K562 (cell line): ENCODE measurements around the gene POU2F3. TPM values are rescaled to one million over a fixed set of nuclear protein-coding genes. Genes with fewer than 3 reads are reported as not detected.

Experiments
- ATAC-seq: fragments of 200-7000 bp; cut with Tn5 transposase; 3 replicates; pipeline ENCODE4 v1.9.1; 2020; ENCODE audit warnings: moderate library complexity
- BruUV-seq: library from RNA; stranded (reverse); fragments of 400-500 nt; replicated peaks from 2 replicates; lab custom pipeline; 2021; lab: Mats Ljungman, UMichigan
- CTCF ChIA-PET: fragments of 300-600 bp; formaldehyde crosslinking; extraction: SDS; loops from one replicate; lab custom pipeline; 2021; ENCODE audit warnings: low intra/inter-chr PET ratio; lab: Yijun Ruan, JAX
- POLR2A ChIA-PET: fragments of 300-600, 350-650 bp; sonication (Branson Sonifier 250); formaldehyde crosslinking; extraction: SDS; loops from one replicate; lab custom pipeline; 2021; ENCODE audit warnings: antibody characterized with exemption, inconsistent platforms; lab: Yijun Ruan, JAX
- DNase-seq, 4 experiments: peaks; one replicate each; pipeline versions ENCODE4 v3.0.0 to v3.0.0-alpha.2; 2011 to 2018; ENCODE audit warnings: low spot score in 3 of 4, mixed read lengths in 3 of 4; ENCODE audit errors: extremely low read depth in 1 of 4
- FAIRE-seq: peaks from 2 replicates; lab custom pipeline; 2011; peaks lifted over from hg19 to GRCh38; lab: Jason Lieb, UNC
- H2AFZ ChIP-seq: 2 replicates; pipeline ENCODE4 v1.6.0; 2011; ENCODE audit warnings: low read depth, low read length, control low read depth, inconsistent platforms
- H3K27ac ChIP-seq: fragments of 200-600 bp; 3 replicates; pipeline ENCODE4 v1.8.0; 2011; ENCODE audit warnings: low read depth, mild to moderate bottlenecking, control low read depth, inconsistent platforms, low read length, moderate library complexity, mixed read lengths; ENCODE audit errors: extremely low read depth
- H3K27me3 ChIP-seq, 2 experiments: fragments of 300-600 bp in 1 of 2; 2 replicates in 1 of 2; 3 replicates in 1 of 2; pipeline versions ENCODE4 v1.6.0 to v1.8.0; 2011; ENCODE audit warnings: inconsistent platforms in 2 of 2, low read length in 2 of 2, mild to moderate bottlenecking in 1 of 2, mixed read lengths in 1 of 2, moderate library complexity in 1 of 2; ENCODE audit not compliant: control insufficient read depth in 2 of 2, insufficient read depth in 2 of 2
- H3K36me3 ChIP-seq: fragments of 300-600 bp; 3 replicates; pipeline ENCODE4 v1.8.0; 2011; ENCODE audit warnings: mild to moderate bottlenecking, low read length, inconsistent platforms; ENCODE audit not compliant: control insufficient read depth, insufficient read depth
- H3K4me1 ChIP-seq, 2 experiments: fragments of 200-600 bp in 1 of 2; replicated peaks in 1 of 2; 2 replicates in 1 of 2; 3 replicates in 1 of 2; pipeline versions ENCODE4 v1.5.1 to v1.8.0; 2011; ENCODE audit warnings: inconsistent platforms in 2 of 2, low read length in 2 of 2, mild to moderate bottlenecking in 1 of 2, mixed read lengths in 1 of 2, moderate library complexity in 1 of 2; ENCODE audit not compliant: control insufficient read depth in 2 of 2, insufficient read depth in 2 of 2
- H3K4me2 ChIP-seq: 2 replicates; pipeline ENCODE4 v1.6.1; 2011; ENCODE audit warnings: low read length, control low read depth, inconsistent platforms, mixed read lengths; ENCODE audit not compliant: insufficient read depth
- H3K4me3 ChIP-seq: fragments of 200-600 bp; sonication (generic), shearing (Covaris generic); 2 replicates; pipeline ENCODE4 v1.5.1; 2016; ENCODE audit warnings: control low read depth, inconsistent platforms
- H3K79me2 ChIP-seq: fragments of 200-600 bp; 3 replicates; pipeline ENCODE4 v1.8.0; 2011; ENCODE audit warnings: low read length, inconsistent platforms; ENCODE audit not compliant: control insufficient read depth, insufficient read depth
- H3K9ac ChIP-seq, 2 experiments: 2 replicates each; pipeline versions ENCODE4 v1.6.0 to v1.6.1; 2011; ENCODE audit warnings: low read depth in 2 of 2, low read length in 2 of 2, control low read depth in 1 of 2, inconsistent platforms in 1 of 2, mild to moderate bottlenecking in 1 of 2, mixed read lengths in 1 of 2; ENCODE audit not compliant: insufficient read depth in 1 of 2
- H3K9me1 ChIP-seq: one replicate; pipeline ENCODE4 v1.6.0; 2011; ENCODE audit warnings: inconsistent platforms, mild to moderate bottlenecking, low read length, moderate library complexity; ENCODE audit not compliant: control insufficient read depth, insufficient read depth
- H3K9me3 ChIP-seq: replicated peaks from 2 replicates; pipeline ENCODE4 v1.5.1; 2011; ENCODE audit warnings: low read depth, low read length, inconsistent platforms; ENCODE audit not compliant: control insufficient read depth, insufficient read depth
- H4K20me1 ChIP-seq: replicated peaks from 2 replicates; pipeline ENCODE4 v1.6.1; 2011; ENCODE audit warnings: low read length, inconsistent platforms, mixed read lengths; ENCODE audit not compliant: control insufficient read depth, insufficient read depth
- CHCHD3 ChIP-seq: fragments of 250-450 bp; sonication (Bioruptor Pico); IDR thresholded peaks from 2 replicates; pipeline ENCODE4 v2.1.2; 2022; ENCODE audit warnings: mild to moderate bottlenecking
- CHD1 ChIP-seq: fragments of 200-600 bp; sonication (generic); IDR thresholded peaks from one replicate; pipeline ENCODE4 v1.6.1; 2012; ENCODE audit warnings: mild to moderate bottlenecking, moderate library complexity, low read length, inconsistent platforms
- ETV5 ChIP-seq: sonication (generic); formaldehyde crosslinking; IDR thresholded peaks from 2 replicates; pipeline ENCODE4 v1.4.0; 2020; ENCODE audit warnings: low read depth, mild to moderate bottlenecking, missing genetic modification reagents
- HLTF ChIP-seq: fragments of 450-650 bp; IDR thresholded peaks from 2 replicates; pipeline ENCODE4 v1.6.1; 2016
- RUNX1 ChIP-seq: sonication (generic); IDR thresholded peaks from 2 replicates; pipeline ENCODE4 v1.6.1; 2016; ENCODE audit warnings: antibody characterized with exemption, low read depth
- THRA ChIP-seq: fragments of 450-650 bp; IDR thresholded peaks from 2 replicates; pipeline ENCODE4 v1.6.1; 2017; ENCODE audit warnings: mild to moderate bottlenecking, moderate library complexity
- ZMIZ1 ChIP-seq, 2 experiments: fragments of 150-350 bp in 1 of 2; IDR thresholded peaks; 2 replicates each; pipeline ENCODE4 v1.6.1; 2012 to 2016; ENCODE audit warnings: low read depth in 2 of 2, low read length in 2 of 2, mild to moderate bottlenecking in 1 of 2, moderate library complexity in 1 of 2
- ZNF280B ChIP-seq: fragments of 250-450 bp; sonication (Bioruptor Pico); IDR thresholded peaks from 2 replicates; pipeline ENCODE4 v1.5.1; 2021; ENCODE audit warnings: mild to moderate bottlenecking
- ZNF311 ChIP-seq: fragments of 250-450 bp; sonication (Bioruptor Pico); IDR thresholded peaks from 2 replicates; pipeline ENCODE4 v1.4.0; 2020; ENCODE audit warnings: mild to moderate bottlenecking, moderate library complexity
- WGBS: fragments of 100-300 bp; shearing (Covaris generic); methylation state at CpG from one replicate; pipeline ENCODE4 v1.1.6; 2016; ENCODE audit warnings: low coverage, mixed read lengths; ENCODE audit not compliant: insufficient coverage; ENCODE audit errors: missing lambda C conversion rate; 5-methylcytosine and 5-hydroxymethylcytosine counted together
- in situ Hi-C: fragments of 300-500 bp; cut with MboI; formaldehyde crosslinking; loops from 4 replicates; pipeline ENCODE4 v1.15.0; 2018; ENCODE audit warnings: inconsistent platforms, mixed read lengths
- intact Hi-C: fragments of 100-400 bp; cut with micrococcal nuclease; formaldehyde crosslinking; loops from 2 replicates; pipeline ENCODE4 v1.14.2; 2022
- polyA plus RNA-seq, 8 experiments: library from polyadenylated mRNA; depleted of rRNA in 4 of 8; stranded (reverse) in 5 of 8; unstranded in 3 of 8; fragments of >200 nt; fragmentation: Nextera tagmentation in 2 of 8; fragmentation: Illumina TruSeq in 1 of 8; extraction: Ambion mirVana in 2 of 8; extraction: Trizol in 1 of 8; gene quantifications; 2 replicates each; pipeline versions ENCODE4 v1.2.1 to v1.2.3, GENCODE V29; 2011 to 2014; ENCODE audit warnings: inconsistent platforms in 1 of 8, missing spikeins in 1 of 8
- total RNA-seq, 7 experiments: library from RNA; depleted of rRNA in 6 of 7; stranded (reverse); fragments of >200 nt in 6 of 7; fragmentation: Illumina TruSeq in 2 of 7; extraction: Trizol in 2 of 7; gene quantifications; 2 replicates each; pipeline versions ENCODE4 v1.2.1 to v1.2.3, GENCODE V29; 2011 to 2021; ENCODE audit warnings: low replicate concordance in 1 of 7

Gene POU2F3
- total and polyA plus RNA-seq, 9 of the 15 experiments (the other 6 are each of a cell fraction or from before 2014, with no cell fraction given): not detected

GRCh38 chr11:120197251-120197891, 42.6 kb upstream of the POU2F3 start:
- 16% methylated on average over 10 of the region's 14 CpGs for WGBS
- no peak; the same call in 2 of the 3 replicates for ATAC-seq
- no peak overlapping the region for H3K9ac ChIP-seq
- no peaks in the 10 kb centered on the region for H3K9me3 ChIP-seq
- FAIRE-seq: no peak
- intact Hi-C loops (no loop called here), in situ Hi-C loops (no loop called here)
- ChIA-PET POLR2A (interaction anchor here (1.2 kb wide), 1 partner anchor 11 kb away, joined by 4 read pairs; no protein-coding TSS in a partner anchor), CTCF (no interaction called here)
- H2AFZ ChIP-seq: no peak overlapping the region
- H4K20me1 ChIP-seq: peaks cover 10% of the 10 kb centered on the region
- H3K27me3 ChIP-seq: peaks cover 36 to 63% of the 10 kb centered on the region in 2 experiments; a peak in 4 of 5 replicates
- H3K4me2 ChIP-seq: no peak overlapping the region
- no TSS peak for BruUV-seq
- H3K9me1 ChIP-seq: peaks cover 2% of the 10 kb centered on the region
- H3K27ac ChIP-seq: no peak overlapping the region
- no peak for DNase-seq
- H3K36me3 ChIP-seq: no peaks in the 10 kb centered on the region
- H3K79me2 ChIP-seq: no peaks in the 10 kb centered on the region
- H3K4me1 ChIP-seq: peaks cover 6% of the 10 kb centered on the region in 2 experiments; a peak in 2 of 5 replicates
- H3K4me3 ChIP-seq: no peak overlapping the region
- TF ChIP-seq ZMIZ1 (IDR thresholded peaks at IDR 0.05; ENCODE audit: low read depth in 2 of 2, low read length in 2 of 2) (no peak), CHD1 (no peak), HLTF (no peak), THRA (no peak), RUNX1 (no peak), ZNF280B (no peak), CHCHD3 (CRISPR knock-in tag) (no peak), ZNF311 (CRISPR knock-in tag) (no peak), ETV5 (CRISPR knock-in tag) (no peak)
